ENCODE measurements around the gene TMEM52B.
"Not testable (repeated sequence)": the region's sequence is repeated elsewhere in the genome, so short reads cannot be mapped to it uniquely, and the experiment has no call there.

TMEM52B gene

DNA sequence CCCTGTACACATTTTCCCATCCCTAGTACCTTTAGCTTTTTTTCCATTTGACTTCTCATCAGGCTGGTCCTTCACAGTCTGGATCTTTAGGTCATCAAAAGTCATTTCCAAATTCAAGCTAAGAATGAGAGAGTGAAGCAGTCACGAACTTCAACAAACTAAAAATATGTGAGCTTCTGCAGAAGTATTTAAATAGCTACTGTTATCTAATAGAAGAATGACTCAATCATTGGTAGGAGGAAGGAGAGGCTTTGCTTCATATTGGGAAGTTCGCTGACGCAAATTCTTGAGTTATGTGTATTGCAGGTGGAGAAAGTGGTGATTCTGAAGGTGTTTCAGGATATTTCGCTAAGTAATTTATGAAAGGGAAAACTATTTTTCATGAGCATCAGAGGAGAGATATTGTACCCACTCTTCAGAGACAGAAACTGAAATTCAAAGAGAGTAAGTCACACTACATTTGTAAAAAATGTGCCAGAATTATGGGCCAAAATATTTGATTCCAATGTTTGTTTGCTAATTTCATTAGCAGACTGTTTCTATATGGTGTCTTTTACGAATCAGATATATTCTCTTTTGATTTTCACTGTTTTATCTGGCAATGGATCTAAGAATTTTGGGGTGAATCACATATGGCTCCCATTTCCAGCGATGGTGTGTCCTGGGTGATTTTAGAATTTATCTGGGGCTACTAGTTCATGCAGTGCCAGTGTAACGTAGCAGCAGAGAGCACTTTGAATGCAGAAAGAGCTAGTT, 6.7 kb upstream of the TMEM52B start, which contains the start of gene OLR1:
OLR1 (minus strand) TSS at position 160 of the 756 bp plus-strand sequence; CDS start at position 105, 55 bp downstream.
- DNase-seq, result no peak

DNA sequence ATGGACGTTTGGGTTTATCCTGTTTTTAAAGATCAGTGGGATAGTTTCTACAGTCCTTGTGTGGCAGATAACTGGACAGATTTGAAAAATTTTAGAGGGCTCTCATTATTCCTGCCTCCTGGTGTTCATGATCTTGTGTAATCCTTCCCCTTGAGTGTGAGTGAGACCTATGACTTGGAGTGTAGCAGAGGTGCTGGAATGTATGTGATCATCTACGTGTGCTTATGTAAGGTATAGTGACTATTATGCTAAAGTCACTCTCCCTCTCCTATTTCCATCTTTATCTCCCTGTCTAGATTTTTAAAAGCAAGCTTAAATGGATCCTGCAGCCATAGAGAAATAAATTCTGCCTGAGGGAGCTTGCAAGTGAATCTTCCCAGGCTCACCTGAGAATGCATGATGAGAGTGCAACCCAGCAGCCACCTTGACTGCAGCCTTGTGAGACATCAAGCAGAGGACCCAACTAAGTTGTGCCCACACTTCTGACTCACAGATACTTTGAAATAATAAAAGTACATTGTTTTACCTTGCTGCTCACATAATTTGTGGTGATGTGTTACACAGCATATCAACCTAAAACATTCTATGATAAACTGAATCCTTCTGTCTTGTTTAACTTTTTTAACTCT, 3.7 kb upstream of the TMEM52B start:
- DNase-seq, result no peak

DNA sequence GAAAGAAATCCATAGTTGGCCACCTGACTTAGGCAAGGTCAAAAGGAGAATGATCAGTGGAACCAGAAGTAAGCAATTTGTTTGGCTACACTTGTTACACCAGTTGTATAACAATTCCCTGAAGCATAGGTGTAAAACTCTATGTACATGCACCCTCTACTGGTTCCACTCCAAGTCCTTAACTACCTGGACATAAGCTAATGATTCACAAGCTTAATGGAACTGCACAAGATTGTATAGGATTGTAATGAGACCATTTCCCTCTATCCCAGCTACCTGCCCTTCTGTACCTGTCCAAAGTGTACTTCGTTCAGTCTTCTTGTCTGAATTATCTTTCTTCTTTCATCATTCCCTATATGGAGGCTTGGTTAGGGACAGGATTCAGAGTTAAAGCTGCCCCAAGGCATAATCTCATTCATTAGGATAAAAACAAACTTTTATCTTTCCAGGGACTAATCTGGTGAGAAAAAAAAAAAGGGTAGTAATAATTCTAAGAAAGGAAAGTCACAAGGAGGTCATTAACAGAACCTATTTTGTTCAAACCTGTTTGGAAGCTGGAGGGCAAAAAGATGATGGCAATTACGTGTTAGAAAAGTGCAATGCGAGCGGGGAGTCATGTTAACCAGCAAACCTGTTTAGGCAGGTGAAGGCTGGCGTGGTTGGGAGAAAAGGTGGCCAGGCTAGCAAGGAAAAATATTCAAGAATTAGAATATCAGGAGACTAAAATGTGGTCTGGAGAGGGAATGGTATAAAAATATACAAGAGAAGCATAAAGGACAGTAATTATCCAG, 2.8 kb upstream of the TMEM52B start:
- DNase-seq, result no peak

DNA sequence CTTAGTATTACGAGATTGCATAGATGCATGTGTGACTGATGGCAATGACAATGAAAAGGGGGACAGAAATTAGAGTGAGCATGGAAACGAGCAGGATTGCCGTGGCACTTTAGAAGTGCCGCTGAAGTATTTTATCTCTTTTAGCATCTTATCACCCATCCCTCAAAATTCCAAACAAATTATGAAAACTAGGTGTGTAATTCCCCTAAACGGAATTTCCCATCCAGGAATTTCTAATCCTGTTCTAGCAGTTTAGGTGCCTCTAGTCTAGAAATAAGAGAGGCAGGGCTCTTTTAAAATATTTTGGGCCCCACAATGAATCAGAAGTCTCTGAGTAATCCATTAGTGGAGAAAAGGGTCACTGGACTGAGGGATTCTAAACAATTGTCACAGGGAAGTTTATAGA, 947 bp downstream of the TMEM52B start:
- DNase-seq, result no peak

DNA sequence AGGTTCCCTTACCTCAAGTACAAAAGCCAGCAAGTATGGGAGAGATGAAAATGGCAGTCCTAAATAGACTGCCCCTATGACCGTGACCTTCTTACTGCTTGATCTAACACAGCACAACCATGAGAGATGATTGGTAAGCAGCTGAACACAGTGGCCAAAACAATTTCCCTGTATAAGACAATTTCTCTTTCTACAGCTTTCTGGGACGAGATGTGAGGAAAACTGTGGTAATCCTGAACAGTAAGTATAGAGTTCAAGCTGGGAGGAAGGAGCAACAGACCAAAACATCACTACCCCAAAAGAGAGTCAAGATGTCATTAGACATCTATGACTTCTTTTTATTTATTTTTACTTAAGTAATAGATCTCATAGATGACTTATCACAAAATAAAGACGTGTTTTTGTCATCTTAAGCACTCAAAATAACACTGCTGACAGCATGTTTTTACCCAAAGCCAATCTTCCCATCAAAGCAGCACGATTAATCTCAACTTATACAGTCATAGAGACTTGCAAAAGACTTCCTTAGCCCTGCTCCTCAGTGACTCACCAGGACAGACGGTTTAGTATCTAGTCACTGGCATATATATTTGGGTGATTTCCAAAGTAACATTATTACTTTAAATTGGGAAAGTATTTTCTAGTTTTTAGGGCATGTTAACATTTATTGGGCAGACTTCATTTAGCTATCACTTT, 3.7 kb downstream of the TMEM52B start:
- no peak for DNase-seq

DNA sequence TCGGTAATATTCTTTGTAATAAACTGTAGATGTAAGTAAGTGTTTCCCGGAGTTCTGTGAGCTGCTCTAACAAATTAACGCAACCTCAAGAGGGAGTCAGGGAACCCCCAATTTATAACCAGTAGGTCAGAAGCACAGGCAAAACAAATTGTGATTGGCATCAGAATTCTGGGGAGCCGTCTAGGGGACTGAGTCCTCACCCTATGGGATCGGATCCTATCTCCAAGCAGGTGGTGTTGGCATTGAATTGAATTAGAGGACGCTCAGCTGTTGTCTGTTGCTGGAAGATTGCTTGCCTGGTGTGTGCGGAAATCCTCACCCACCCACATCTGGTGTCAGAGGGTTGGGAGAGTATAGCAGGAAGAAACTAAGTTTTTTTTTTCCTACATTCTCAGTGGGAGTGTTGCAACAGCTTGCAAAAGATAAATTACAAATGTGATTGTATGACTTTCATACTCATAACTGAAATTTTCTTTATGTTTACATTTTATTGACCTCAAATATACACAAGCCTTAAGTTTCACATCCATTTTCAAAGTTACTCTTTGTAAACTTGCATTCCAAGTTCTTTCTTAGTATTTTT, 5.5 kb downstream of the TMEM52B start:
- no peak for DNase-seq

DNA sequence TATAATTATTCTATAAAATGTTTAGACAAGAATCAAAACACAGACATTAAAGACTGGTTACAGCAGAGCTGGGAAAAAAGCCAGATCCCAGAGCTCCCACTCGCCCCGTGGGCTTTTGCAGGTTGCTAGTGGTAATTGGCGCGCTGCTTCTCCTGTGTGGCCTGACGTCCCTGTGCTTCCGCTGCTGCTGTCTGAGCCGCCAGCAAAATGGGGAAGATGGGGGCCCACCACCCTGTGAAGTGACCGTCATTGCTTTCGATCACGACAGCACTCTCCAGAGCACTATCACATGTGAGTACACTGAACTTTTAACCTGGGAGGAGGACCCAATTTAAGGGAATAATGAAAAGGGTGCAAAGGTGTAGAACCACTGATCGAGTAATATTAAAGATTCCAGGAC, 7.5 kb downstream of the TMEM52B start:
- DNase-seq, result no peak

DNA sequence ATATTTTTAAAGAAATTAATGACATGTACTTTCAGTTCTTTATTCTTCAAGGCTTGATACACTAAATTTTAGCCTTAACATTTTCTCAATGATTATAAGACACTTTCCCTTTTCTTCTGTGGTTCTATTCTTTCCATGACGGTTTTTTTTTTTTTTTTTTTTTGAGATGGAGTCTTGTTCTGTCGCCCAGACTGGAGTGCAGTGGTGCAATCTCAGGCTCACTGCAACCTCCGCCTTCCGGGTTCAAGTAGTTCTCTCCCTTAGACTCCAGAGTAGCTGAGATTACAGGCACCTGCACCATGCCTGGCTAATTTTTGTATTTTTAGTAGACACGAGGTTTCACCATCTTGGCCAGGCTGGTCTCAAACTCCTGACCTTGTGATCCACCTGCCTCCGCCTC, 8.1 kb downstream of the TMEM52B start:
- DNase-seq, result not testable (repeated sequence)

DNA sequence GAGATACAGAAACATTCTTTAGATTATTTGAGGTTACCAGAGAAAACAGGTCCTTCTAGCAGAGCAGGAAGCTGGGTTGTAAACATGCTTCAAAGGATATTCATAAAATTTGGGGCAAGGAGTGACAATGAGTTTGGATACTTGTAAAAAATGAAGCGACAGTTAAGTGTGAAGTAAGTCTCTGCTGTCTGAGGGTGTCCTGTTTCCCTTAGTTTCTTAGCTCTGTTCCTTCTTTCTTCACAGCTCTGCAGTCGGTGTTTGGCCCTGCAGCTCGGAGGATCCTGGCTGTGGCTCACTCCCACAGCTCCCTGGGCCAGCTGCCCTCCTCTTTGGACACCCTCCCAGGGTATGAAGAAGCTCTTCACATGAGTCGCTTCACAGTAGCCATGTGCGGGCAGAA, 10.8 kb downstream of the TMEM52B start:
- no peak for DNase-seq

DNA sequence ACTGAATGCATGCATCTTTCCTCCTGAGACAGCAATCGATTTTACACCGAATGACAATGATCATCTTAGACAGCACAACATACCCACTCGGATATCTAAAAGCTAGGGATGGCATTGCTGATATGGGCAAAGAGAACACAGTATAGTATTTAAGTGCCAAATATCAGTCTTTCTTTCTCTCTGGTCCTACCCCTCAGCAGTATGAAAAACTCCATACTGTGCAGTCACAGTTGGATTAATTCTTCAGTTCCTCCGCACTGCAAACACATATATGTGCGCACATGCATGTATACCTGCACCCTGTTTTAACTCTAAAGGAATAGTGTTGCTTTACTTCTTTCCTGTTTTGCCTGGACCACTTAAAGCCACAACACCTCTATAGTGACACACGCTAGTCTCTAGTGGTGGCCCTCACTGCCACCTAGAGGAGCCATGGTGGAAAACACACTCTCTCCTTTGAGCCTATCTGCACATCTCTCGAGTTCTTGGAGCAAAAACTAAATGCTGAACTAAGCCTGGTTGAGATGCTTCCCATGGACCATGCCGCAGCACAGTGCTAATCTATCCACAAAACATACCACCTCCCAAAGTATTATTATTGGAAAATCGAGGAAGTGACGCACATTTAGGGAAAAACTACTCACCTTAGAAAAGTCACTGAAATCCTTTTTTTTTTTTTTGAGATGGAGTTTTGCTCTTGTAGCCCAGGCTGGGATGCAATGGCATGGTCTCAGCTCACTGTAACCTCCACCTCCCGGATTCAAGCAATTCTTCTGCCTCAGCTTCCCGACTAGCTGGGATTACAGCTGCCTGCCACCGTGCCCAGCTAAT, 11.9 kb downstream of the TMEM52B start:
- no peak for DNase-seq

DNA sequence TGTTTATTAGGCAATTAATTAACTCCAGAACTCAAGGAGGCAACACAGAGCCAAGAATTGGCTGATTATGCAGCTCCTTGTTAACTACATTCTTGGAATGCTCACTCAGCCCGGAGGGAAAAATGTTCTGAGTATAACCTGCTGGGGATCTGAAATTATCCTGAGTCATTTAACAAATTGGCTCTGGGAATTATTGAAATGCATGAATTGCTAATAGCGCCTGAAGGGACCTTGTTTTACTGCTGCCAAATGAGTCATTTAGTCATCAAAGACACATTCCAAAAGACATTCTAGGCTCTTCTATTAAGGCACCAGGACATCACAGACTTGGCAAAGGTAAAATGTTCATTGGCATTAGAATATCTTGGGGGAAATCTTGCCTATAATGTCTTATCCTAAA, 13.0 kb downstream of the TMEM52B start:
- no peak for DNase-seq

DNA sequence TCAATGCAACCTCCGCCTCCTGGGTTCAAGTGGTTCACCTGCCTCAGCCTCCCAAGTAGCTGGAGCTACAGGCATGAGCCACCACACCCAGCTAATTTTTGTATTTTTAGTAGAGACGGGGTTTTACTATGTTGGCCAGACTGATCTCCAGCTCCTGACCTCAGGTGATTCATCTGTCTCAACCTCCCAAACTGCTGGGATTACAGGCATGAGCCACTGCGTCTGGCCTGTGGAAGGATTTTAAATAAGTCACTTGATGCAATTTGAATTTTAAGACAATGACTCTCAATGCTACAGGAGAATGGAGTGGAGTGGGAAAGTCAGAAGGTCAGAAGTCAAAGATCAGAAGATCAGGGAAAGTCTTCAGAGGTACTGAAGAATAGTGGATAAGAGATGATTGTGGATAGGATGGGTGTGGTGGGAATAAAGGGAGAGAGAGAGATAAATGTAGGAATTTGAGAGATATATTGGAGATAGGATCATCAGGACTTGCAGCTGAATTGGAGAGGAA, 15.4 kb downstream of the TMEM52B start:
- DNase-seq, result no peak

DNA sequence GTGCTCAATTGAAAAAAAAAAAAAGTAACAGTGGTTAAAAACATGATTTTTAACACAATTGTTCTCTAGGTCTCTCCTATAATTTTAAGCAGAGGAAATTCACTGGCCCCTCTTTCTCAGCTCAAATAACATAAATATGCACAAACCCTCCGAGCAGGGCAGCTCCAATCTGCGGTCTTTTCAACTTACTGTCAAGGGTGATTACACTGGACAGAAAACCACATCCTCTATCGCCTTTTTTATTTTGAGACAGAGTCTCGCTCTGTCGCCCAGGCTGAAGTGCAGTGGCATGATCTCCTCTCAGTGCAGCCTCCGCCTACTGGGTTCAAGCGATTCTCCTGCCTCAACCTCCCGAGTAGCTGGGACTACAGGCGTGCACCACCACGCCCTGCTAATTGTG, 17.4 kb downstream of the TMEM52B start:
- DNase-seq, result no peak

DNA sequence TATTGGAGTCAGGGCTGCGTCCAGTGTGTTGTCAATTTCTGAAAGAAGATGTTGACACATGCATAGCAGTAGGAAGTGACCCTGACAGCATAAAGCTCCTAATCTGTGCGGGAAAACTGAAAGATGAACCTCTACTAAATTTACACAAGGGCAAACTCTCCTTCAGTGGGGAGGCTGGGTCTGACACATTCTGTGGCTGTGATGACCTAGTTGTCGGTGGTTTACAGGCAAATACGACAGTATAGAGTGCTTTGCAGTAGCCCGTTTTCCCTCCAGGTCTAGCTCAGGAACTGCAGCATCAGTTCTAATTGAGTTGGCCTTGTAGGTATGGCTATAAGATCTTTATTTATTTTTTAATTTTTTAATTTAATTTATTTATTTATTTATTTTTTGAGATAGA, 19.0 kb downstream of the TMEM52B start:
- no peak for DNase-seq

DNA sequence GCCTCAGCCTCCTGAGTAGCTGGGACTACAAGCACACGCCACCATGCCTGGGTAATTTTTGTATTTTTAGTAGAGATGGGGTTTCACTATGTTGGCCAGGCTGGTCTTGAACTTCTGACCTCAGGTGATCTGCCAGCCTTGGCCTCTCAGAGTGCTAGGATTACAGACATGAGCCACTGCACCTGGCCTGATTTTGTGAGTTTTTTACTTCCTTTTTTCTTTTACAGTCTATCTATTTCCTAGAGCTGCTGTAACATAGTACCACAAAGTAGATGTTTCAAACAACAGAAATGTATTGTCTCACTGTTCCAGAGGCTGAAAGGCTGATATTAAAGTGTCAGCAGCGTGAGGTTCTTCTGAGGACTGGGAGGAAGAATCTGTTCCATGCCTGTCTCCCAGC, 25.7 kb downstream of the TMEM52B start:
- DNase-seq, result not testable (repeated sequence)

DNA sequence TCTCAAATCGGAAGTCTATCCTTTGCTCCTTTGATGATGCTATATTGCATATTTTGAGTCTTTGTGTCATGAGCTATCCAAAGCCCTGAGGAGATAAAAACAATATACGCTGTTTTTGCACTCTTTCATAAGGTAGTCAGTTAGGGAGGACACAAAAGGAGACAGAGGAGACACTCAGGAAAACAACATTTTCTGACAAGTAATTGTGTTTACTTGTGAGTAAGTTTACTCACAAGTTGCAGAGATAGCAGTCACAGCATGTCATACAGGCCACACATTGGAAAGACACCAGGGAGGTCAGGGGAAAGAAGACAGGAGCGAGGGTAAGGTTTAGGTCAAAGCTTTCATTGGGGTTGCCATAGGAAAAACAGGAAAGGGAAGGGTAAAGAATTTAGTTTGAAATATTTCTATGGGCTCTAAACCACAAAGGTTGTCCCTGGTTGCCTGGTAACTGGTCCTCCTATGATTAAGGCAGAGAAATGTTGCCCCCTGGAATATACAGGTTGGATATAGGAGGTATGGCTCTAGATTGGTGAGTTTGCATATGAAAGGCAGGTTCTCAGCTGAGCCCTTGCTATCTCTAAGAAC, 26.5 kb downstream of the TMEM52B start:
- DNase-seq, result no peak

DNA sequence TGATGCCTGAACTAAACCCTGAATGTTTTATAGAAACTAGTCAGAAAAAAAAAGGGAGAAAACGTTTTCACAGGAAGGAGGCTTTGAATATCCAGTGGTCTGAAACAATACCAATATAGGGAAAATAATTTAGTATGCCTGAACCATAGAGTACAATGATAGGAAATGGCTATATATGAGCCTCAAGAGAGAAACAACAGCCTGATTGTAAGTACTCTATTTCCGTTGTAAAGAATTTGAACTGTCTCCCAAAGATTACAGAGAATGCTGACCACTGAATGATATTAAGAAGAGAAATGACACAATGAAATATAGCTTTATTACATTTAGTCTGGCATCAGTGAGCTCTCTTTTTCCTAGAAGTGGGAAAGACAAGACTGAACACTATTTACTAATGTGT, 28.3 kb downstream of the TMEM52B start:
- DNase-seq, result no peak

DNA sequence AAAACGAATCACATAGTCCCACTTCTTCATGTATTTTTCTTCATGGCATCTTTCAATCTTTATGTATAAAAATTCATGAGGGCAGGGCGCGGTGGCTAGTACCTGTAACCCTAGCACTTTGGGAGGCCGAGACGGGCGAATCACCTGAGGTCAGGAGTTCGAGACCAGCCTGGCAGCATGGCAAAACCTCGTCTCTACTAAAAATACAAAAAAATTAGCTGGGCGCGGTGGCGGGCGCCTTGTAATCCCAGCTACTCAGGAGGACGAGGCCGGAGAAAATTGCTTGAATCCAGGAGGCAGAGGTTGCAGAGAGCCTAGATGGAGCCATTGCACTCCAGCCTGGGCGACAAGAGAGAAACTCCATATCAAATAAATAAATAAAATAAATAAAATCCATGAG, 31.4 kb downstream of the TMEM52B start:
- DNase-seq, result no peak

DNA sequence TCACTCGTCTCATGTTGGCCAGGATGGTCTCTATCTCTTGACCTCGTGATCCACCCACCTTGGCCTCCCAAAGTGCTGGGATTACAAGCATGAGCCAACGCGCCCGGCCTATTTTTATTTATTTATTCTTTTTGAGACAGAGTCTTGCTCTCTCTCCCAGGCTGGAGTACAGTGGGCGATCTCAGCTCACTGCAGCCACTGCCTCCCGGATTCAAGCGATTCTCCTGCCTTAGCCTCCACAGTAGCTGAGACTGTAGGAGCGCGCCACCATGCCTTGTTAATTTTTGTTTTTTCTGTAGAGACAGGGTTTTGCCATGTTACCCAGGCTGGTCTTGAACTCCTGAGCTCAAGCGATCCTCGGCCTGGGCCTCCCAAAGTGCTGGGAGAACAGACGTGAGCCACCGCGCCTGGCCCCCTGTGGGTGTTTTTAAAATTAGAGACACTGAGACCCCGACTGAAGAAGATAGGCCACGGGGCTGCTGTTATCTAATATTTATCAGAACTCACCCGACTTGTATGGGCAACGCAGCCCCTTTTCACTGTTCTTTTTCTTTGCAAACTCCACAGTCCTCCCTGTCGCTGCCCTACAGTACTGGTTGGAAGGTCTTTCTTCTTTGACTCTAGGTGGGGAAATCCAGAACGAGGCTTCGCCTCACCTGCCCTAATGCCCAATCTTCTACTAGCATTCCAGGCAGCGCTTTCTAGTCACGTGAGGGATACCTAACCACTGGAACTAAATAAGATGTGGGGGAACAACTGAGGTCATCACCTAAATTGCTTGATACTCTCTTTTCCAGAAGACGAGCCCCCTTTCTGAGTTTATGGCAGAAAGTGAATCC, 32.5 kb downstream of the TMEM52B start:
- DNase-seq, result no peak
